Lower lobe of right lung (tissue), 2 donors: Measurements from ENCODE around the gene ADORA2A. TPM values are rescaled to one million over a fixed set of nuclear protein-coding genes. Genes with fewer than 3 reads are reported as not detected.
A peak's percentile ranks its signal among the peaks of the same experiment; 100 is the strongest.

ENCODE experiments used
- ATAC-seq, 2 donors: fragments of 200-7000 bp; cut with Tn5 transposase; one replicate each; pipeline ENCODE4 v1.9.1; 2020 to 2022; ENCODE audit warnings: mild to moderate bottlenecking in 2 of 2, moderate library complexity in 2 of 2
- DNase-seq: peaks from one replicate; pipeline ENCODE4 v3.0.0-alpha.2; 2020
- H3K27ac ChIP-seq: fragments of 200-600 bp; one replicate; pipeline ENCODE4 v1.8.0; 2022
- H3K27me3 ChIP-seq: fragments of 200-600 bp; one replicate; pipeline ENCODE4 v1.8.0; 2022; ENCODE audit warnings: low read depth
- H3K36me3 ChIP-seq: fragments of 200-600 bp; one replicate; pipeline ENCODE4 v1.8.0; 2022; ENCODE audit warnings: mild to moderate bottlenecking
- H3K4me1 ChIP-seq: fragments of 200-600 bp; one replicate; pipeline ENCODE4 v1.8.0; 2022
- H3K4me3 ChIP-seq: fragments of 200-600 bp; one replicate; pipeline ENCODE4 v1.8.0; 2022; ENCODE audit warnings: mild to moderate bottlenecking
- H3K9me3 ChIP-seq: fragments of 200-600 bp; one replicate; pipeline ENCODE4 v1.8.0; 2022
- CTCF ChIP-seq: fragments of 200-600 bp; IDR thresholded peaks from one replicate; pipeline ENCODE4 v1.8.0; 2022; ENCODE audit warnings: antibody characterized with exemption, mild to moderate bottlenecking
- intact Hi-C: fragments of 100-400 bp; cut with DNase I; formaldehyde crosslinking; loops from one replicate; pipeline ENCODE4 v1.11.0; 2022
- total RNA-seq: library from RNA; stranded (reverse); fragmentation: NEBNext Ultra II Directional; extraction: Animal tissue kit (Norgen Biotek cat#: 25700); gene quantifications from one replicate; pipeline ENCODE4 v1.2.1, GENCODE V29; 2021
- donor health status: DM: no; HTN: yes; CAD: no; lungs with severe emphysema.

Gene ADORA2A
- total RNA-seq, 1 donor from 2014 or later = 16.0 TPM

- Histone ChIP-seq H3K4me1 (peaks cover 89% of the 10 kb centered on the region), H3K4me3 (no peak overlapping the region), H3K27ac (peak overlapping the region; percentile 65), H3K9me3 (no peaks in the 10 kb centered on the region), H3K36me3 (no peaks in the 10 kb centered on the region), H3K27me3 (no peaks in the 10 kb centered on the region)
- no peak for TF ChIP-seq CTCF
- intact Hi-C loops = no loop called here
- DNase-seq (no peak), ATAC-seq (peak; percentile 10 to 21)
Observed at GRCh38 chr22:24432059-24432853, 4.9 kb downstream of the ADORA2A start.

- DNase-seq (no peak), ATAC-seq (no peak)
- Histone ChIP-seq H3K4me3 (no peak overlapping the region), H3K36me3 (no peaks in the 10 kb centered on the region), H3K9me3 (no peaks in the 10 kb centered on the region), H3K4me1 (peaks cover 84% of the 10 kb centered on the region), H3K27me3 (no peaks in the 10 kb centered on the region), H3K27ac (peak overlapping the region; percentile 65)
- intact Hi-C loops = no loop called here
- no peak for TF ChIP-seq CTCF
Observed at GRCh38 chr22:24433001-24433827, 5.8 kb downstream of the ADORA2A start.

GRCh38 chr22:24433828-24434470, 6.5 kb downstream of the ADORA2A start:
- no peaks in the 10 kb centered on the region for H3K36me3 ChIP-seq
- H3K27me3 ChIP-seq = no peaks in the 10 kb centered on the region
- H3K4me3 ChIP-seq = no peak overlapping the region
- ATAC-seq (peak; percentile 40 to 46), DNase-seq (no peak)
- peak overlapping the region; percentile 65 for H3K27ac ChIP-seq
- intact Hi-C loops = no loop called here
- no peaks in the 10 kb centered on the region for H3K9me3 ChIP-seq
- TF ChIP-seq CTCF = no peak
- H3K4me1 ChIP-seq = peaks cover 77% of the 10 kb centered on the region

- ATAC-seq = peak; percentile 55 to 66
Observed at GRCh38 chr22:24434471-24435322, 7.3 kb downstream of the ADORA2A start.

More at GRCh38 chr22:24434471-24435322, 7.3 kb downstream of the ADORA2A start:
- no peak for DNase-seq
- H3K4me3 ChIP-seq = no peak overlapping the region
- peaks cover 69% of the 10 kb centered on the region for H3K4me1 ChIP-seq
- H3K27ac ChIP-seq = peak overlapping the region; percentile 65
- no peaks in the 10 kb centered on the region for H3K9me3 ChIP-seq
- no peaks in the 10 kb centered on the region for H3K36me3 ChIP-seq
- no peaks in the 10 kb centered on the region for H3K27me3 ChIP-seq
- intact Hi-C loops = no loop called here
- no peak for TF ChIP-seq CTCF
